H4 (cell line): ENCODE measurements around the gene CYTH1. TPM values are rescaled to one million over a fixed set of nuclear protein-coding genes. Genes with fewer than 3 reads are reported as not detected.

Experiments used
- DNase-seq: peaks from one replicate; pipeline ENCODE4 v3.0.0-alpha.2; 2015; ENCODE audit warnings: low spot score
- total RNA-seq: library from RNA; depleted of rRNA; stranded (reverse); fragments of >200 nt; shearing (Covaris generic); gene quantifications from 2 replicates; pipeline ENCODE4 v1.2.3, GENCODE V29; 2014

The CYTH1 gene
- total RNA-seq, 1 experiment from 2014 or later: 9.7 TPM

GRCh38 chr17:78735832-78736525, 46.1 kb downstream of the CYTH1 start:
- DNase-seq: no peak

GRCh38 chr17:78734793-78735641, 47.1 kb downstream of the CYTH1 start:
- DNase-seq: no peak

- no peak for DNase-seq
Measured at GRCh38 chr17:78732354-78732753, 49.7 kb downstream of the CYTH1 start.

GRCh38 chr17:78731904-78732303, 50.2 kb downstream of the CYTH1 start:
- DNase-seq: no peak

- DNase-seq: no peak
Measured at GRCh38 chr17:78729641-78730040, 52.4 kb downstream of the CYTH1 start.

DNA sequence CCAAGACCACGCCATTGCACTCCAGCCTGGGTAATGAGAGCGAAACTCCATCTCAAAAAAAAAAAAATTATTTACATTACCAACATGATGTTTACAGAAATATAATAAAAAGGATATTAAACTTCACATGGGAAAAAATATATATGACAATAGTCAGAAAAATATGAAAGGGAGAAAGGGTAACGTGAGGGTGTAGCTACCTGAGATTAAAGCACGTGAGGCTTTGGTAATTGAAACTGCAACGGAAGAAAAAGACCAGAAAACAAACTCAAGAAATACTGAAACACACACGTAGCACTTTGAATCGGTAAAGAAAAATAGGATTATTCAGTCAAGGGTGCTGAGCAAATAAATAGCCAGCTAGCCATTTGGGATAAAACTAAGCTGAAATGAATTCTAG, 53.6 kb downstream of the CYTH1 start:
- DNase-seq: no peak

DNA sequence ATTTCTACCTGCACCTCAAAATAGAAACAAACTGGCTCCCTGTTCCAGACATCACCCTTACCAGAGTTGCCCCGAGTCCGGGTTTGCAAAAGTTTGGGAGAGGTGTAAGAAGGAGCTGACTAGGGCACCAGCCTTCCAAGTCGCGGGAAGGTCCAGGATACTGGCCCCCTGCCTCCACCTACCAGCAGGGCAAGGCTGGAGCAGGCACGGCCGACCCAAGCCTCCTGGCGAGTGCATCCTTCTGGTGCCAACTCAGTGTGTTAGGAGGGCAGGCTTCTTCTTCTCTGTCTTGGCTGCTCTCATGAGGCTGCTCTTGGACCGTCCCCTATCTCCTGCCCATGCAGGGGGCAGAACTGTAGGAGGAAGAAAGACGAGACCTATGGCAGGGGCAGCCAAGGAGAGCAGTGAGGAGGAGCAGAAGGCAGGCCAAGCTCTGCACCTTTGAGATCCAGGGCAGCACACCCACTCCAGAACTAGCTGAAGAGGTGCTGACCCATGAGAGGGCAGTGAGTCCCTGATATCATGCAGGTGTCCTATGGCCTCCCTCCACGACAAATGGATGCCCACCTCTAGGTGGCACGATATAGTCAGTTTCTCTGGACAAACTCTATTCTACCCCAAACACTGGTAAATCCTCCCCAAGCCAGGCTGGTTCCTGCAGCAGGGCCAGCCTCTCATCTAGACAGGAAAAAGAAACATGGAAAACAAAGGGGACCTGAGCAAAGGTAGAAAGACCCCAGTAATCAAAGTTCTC, 54.4 kb downstream of the CYTH1 start:
- DNase-seq: no peak

DNA sequence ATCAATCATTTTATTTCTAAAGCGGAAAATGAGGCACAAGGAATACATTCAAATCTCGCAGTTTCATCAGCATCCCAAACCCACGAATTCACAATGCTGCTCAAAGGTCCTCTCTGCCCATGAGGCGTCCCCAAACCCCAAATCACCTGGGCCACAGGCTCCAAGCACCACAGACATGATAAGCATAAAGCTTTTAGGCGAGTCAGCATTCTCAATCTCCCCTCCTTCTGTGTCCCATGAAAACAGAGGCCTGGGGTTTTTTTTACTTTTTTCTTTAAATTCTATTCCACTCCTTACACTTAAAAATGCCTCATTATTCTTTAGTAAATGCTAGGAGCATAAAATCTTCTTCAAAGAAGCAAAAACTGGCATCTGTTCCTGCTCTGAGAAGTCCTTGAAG, 55.0 kb downstream of the CYTH1 start:
- DNase-seq: no peak

DNA sequence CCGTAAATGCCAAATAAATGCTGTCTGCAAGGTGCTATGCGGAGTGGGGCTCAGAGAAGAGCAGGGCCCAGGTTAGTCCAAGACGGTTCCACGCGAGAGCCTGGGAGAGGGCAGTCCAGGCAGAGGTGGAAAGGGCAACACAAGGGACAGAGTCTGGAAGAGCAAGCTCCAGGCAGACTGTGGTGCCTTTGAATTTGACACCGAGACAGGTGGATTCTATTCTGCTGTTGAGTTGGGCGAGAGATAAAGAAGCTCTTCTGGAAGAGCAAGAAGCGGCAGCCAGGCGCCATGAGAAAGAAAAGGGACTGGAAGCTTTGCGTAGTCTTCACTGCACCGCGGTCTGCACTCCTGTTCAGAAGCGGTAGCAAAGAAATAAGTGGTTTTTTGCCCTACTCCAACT, 55.6 kb downstream of the CYTH1 start:
- DNase-seq: no peak

- DNase-seq: no peak
Measured at GRCh38 chr17:78725448-78726021, 56.5 kb downstream of the CYTH1 start.

- no peak for DNase-seq
Measured at GRCh38 chr17:78724999-78725398, 57.1 kb downstream of the CYTH1 start.

- DNase-seq: no peak
Measured at GRCh38 chr17:78724544-78724943, 57.5 kb downstream of the CYTH1 start.

- no peak for DNase-seq
Measured at GRCh38 chr17:78723957-78724356, 58.1 kb downstream of the CYTH1 start.

DNA sequence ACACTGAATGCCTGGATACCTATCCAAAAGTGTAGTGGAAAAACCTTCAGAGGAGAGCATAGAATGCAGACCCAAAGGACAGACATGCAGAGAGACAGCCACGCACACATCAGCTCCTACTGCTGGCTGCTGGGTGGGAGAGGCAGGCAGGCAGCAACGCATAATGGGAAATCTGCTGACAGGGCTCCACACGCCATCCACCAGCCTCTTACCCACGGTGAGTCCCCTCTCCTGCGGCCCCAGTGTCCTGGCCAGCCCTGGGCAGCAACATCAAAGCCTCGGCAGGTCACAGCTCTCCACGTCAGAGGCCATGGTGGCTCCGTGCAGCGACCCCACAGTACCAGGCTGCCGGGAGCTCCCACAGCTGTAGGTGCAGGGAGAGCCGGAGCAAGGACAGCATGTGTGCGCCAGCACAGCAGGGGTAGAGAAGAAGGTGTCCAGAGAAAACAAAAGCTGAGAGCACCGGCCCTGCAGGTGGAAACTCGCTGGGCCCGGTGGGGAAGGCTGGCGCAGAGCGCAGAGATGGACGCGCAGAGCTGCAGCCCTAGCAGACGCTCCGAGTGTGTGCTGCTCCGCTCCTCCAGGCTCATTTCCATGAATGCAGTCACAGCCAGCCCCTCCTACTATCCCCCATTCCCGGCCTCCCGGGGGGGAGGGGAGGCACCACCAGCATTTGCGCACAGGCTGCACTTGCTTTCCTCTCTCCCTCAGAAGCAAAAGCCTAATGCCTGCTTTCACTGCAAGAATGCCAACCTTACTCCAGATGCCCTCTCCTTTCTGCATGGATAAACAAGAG, 58.9 kb downstream of the CYTH1 start:
- DNase-seq: no peak

GRCh38 chr17:78722246-78722761, 59.8 kb downstream of the CYTH1 start:
- no peak for DNase-seq

GRCh38 chr17:78719630-78720298, 62.3 kb downstream of the CYTH1 start:
- no peak for DNase-seq

- DNase-seq: no peak
Measured at GRCh38 chr17:78718575-78719208, 63.4 kb downstream of the CYTH1 start.

- peak; percentile 68 for DNase-seq
Measured at GRCh38 chr17:78717431-78717980, 64.6 kb downstream of the CYTH1 start.

- peak; percentile 79 for DNase-seq
Measured at GRCh38 chr17:78716814-78717393, 65.2 kb downstream of the CYTH1 start.
